ENCODE data around the gene DYNC1I2.

DNA sequence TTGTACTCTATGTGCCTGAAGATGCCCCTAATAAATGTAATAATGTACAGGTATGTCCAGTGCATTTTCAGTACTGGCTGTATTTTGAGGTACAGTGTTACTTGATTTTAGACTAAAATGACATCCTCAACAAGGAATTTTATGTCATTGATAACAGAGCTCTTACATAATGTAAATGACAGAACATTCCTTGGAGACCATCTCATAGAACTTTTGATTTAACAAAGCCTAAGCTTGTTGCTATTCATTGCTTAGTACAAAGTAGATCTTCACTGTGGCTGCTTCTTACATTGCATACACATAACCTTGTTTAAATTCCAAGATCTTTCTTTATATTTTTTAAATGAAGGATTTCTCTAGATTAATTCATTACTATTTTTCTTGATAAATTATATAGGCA, 24.1 kb downstream of the DYNC1I2 start:
- TF ChIP-seq EZH2 (IDR thresholded peaks at IDR 0.05; ENCODE audit: borderline replicate concordance, low read length), result no peak
- TF ChIP-seq, protein P1, sequence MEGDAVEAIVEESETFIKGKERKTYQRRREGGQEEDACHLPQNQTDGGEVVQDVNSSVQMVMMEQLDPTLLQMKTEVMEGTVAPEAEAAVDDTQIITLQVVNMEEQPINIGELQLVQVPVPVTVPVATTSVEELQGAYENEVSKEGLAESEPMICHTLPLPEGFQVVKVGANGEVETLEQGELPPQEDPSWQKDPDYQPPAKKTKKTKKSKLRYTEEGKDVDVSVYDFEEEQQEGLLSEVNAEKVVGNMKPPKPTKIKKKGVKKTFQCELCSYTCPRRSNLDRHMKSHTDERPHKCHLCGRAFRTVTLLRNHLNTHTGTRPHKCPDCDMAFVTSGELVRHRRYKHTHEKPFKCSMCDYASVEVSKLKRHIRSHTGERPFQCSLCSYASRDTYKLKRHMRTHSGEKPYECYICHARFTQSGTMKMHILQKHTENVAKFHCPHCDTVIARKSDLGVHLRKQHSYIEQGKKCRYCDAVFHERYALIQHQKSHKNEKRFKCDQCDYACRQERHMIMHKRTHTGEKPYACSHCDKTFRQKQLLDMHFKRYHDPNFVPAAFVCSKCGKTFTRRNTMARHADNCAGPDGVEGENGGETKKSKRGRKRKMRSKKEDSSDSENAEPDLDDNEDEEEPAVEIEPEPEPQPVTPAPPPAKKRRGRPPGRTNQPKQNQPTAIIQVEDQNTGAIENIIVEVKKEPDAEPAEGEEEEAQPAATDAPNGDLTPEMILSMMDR (IDR thresholded peaks at IDR 0.05; ENCODE audit: low read length), result no peak

Measured in OCI-LY1 (cell line).